T-helper 17 cell (primary cell): ENCODE measurements around the gene PCBP2. TPM values are rescaled to one million over a fixed set of nuclear protein-coding genes. Genes with fewer than 3 reads are reported as not detected.
"Not testable (repeated sequence)": the region's sequence is repeated elsewhere in the genome, so short reads cannot be mapped to it uniquely, and the experiment has no call there.

ENCODE experiments used
- ATAC-seq: fragments of 150-1000 bp; cut with Tn5 transposase; 2 replicates; pipeline ENCODE4 v1.10.0; 2021; ENCODE audit warnings: mild to moderate bottlenecking, moderate library complexity
- DNase-seq, 3 donors: peaks; one replicate each; pipeline versions ENCODE4 v3.0.0 to v3.0.0-alpha.2; 2020 to 2021
- H3K9me3 ChIP-seq: one replicate; pipeline ENCODE4 v1.7.0; 2013; ENCODE audit warnings: low read length, mild to moderate bottlenecking; ENCODE audit not compliant: control insufficient read depth, poor library complexity, severe bottlenecking
- H3K27ac Mint-ChIP-seq: one replicate; pipeline ENCODE4 v1.8.0; 2022; ENCODE audit warnings: mild to moderate bottlenecking, moderate library complexity, mixed read lengths
- H3K27me3 Mint-ChIP-seq: one replicate; pipeline ENCODE4 v1.8.0; 2022; ENCODE audit warnings: mixed read lengths
- H3K36me3 Mint-ChIP-seq: one replicate; pipeline ENCODE4 v1.8.0; 2022; ENCODE audit warnings: low read depth, mixed read lengths
- H3K4me1 Mint-ChIP-seq: one replicate; pipeline ENCODE4 v1.8.0; 2022; ENCODE audit warnings: mild to moderate bottlenecking, mixed read lengths
- H3K4me3 Mint-ChIP-seq: one replicate; pipeline ENCODE4 v1.8.0; 2022; ENCODE audit warnings: mild to moderate bottlenecking, moderate library complexity, mixed read lengths
- total RNA-seq, 4 donors: library from RNA in 2 of 4; stranded (reverse) in 2 of 4; gene quantifications; one replicate each; pipeline ENCODE4 v1.2.3 and lab custom pipeline; 2022 to 2026

The PCBP2 gene
- total RNA-seq, 2 donors from 2014 or later, result 1,028 to 1,089 TPM

- Mint-ChIP-seq H3K36me3 (peaks cover 10% of the 10 kb centered on the region), H3K27me3 (no peaks in the 10 kb centered on the region), H3K27ac (peak overlapping the region; percentile 69), H3K4me1 (peaks cover 37% of the 10 kb centered on the region), H3K4me3 (peak overlapping the region; percentile 52)
- ATAC-seq, result no peak
- DNase-seq, result no peak
- no peaks in the 10 kb centered on the region for H3K9me3 ChIP-seq
Observed at GRCh38 chr12:53467082-53467481, 15.2 kb downstream of the PCBP2 start.

GRCh38 chr12:53467880-53468279 is 16.0 kb downstream of the PCBP2 start:
- DNase-seq (no peak), ATAC-seq (no peak)
- peaks cover 41% of the 10 kb centered on the region for H3K4me1 Mint-ChIP-seq
- peak overlapping the region; percentile 53 for H3K27ac Mint-ChIP-seq
- H3K4me3 Mint-ChIP-seq, result no peak overlapping the region
- peaks cover 11% of the 10 kb centered on the region for H3K36me3 Mint-ChIP-seq
- H3K27me3 Mint-ChIP-seq, result no peaks in the 10 kb centered on the region
- no peaks in the 10 kb centered on the region for H3K9me3 ChIP-seq

GRCh38 chr12:53468282-53468681 is 16.4 kb downstream of the PCBP2 start:
- Mint-ChIP-seq H3K27ac (peak overlapping the region; percentile 53), H3K36me3 (peaks cover 11% of the 10 kb centered on the region), H3K27me3 (no peaks in the 10 kb centered on the region), H3K4me1 (peaks cover 38% of the 10 kb centered on the region), H3K4me3 (no peak overlapping the region)
- ATAC-seq (no peak), DNase-seq (no peak)
- no peaks in the 10 kb centered on the region for H3K9me3 ChIP-seq

DNA sequence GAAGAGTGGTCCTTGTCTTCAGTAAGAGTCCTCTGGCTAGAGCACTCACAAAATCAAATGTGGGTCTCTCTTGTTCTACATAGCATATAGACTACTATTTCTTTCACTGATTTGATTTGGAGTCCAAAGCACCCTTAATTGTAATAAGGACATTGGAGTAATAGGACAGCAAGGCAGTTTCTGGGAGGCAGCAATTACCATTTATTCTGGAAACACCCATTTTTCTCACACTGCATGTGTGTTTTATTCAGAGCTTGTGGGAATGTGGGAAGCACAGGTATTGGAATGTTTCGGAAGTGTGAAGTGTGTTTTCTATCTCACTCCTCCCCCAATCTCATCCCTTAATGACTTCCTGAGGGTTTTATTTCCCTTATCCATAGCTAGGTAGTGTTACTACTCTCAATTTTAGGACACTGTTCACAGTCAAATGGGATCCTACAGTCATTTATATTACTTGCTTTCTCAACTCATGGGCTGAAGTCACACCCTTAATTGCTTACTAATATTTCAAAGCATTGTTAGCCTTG is 20.2 kb downstream of the PCBP2 start:
- Mint-ChIP-seq H3K27me3 (no peaks in the 10 kb centered on the region), H3K36me3 (peaks cover 9% of the 10 kb centered on the region), H3K4me1 (peaks cover 49% of the 10 kb centered on the region), H3K4me3 (peak overlapping the region; percentile 43), H3K27ac (no peak overlapping the region)
- no peaks in the 10 kb centered on the region for H3K9me3 ChIP-seq
- DNase-seq, result no peak
- no peak for ATAC-seq

DNA sequence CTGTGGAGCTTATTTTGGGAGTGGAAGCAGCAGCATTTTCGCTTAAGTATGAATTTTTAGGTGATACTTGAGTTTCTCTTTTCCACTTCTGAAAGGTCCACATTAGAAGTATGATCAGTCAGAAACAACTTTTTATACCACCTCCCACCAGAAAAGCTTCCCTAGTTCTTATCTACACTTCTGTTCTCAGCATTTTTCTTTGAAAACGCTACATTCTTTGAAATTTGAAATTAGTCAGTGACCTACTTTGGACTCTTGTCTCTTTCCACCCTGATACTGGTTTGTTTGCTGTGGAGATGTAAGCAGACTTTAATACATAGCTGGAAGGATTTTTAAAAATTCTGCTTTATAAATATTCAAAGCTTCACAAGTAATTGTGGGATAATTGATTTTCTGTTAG is 22.2 kb downstream of the PCBP2 start:
- peaks cover 9% of the 10 kb centered on the region for H3K36me3 Mint-ChIP-seq
- no peaks in the 10 kb centered on the region for H3K9me3 ChIP-seq

GRCh38 chr12:53474819-53475218 is 22.9 kb downstream of the PCBP2 start:
- Mint-ChIP-seq H3K4me1 (peaks cover 42% of the 10 kb centered on the region), H3K27ac (peak overlapping the region; percentile 93), H3K27me3 (no peaks in the 10 kb centered on the region), H3K4me3 (peak overlapping the region; percentile 87), H3K36me3 (peaks cover 9% of the 10 kb centered on the region)
- H3K9me3 ChIP-seq, result no peaks in the 10 kb centered on the region
- peak in 1 of 3 donors; percentile 21 for DNase-seq
- ATAC-seq, result peak; percentile 71

More for the DNA sequence above, 22.2 kb downstream of the PCBP2 start:
- Mint-ChIP-seq H3K27me3 (no peaks in the 10 kb centered on the region), H3K27ac (peak overlapping the region; percentile 93), H3K4me3 (peak overlapping the region; percentile 87), H3K4me1 (peaks cover 41% of the 10 kb centered on the region)
- no peak for DNase-seq
- ATAC-seq, result peak; percentile 41

GRCh38 chr12:53476769-53477209 is 24.9 kb downstream of the PCBP2 start:
- Mint-ChIP-seq H3K4me3 (no peak overlapping the region), H3K27me3 (no peaks in the 10 kb centered on the region), H3K27ac (peak overlapping the region; percentile 93), H3K36me3 (peaks cover 5% of the 10 kb centered on the region), H3K4me1 (peaks cover 36% of the 10 kb centered on the region)
- no peak for DNase-seq
- H3K9me3 ChIP-seq, result no peaks in the 10 kb centered on the region
- ATAC-seq, result peak; percentile 36

GRCh38 chr12:53478865-53479264 is 27.0 kb downstream of the PCBP2 start:
- no peaks in the 10 kb centered on the region for H3K9me3 ChIP-seq
- Mint-ChIP-seq H3K36me3 (peaks cover 6% of the 10 kb centered on the region), H3K27me3 (no peaks in the 10 kb centered on the region), H3K4me3 (no peak overlapping the region), H3K4me1 (peaks cover 29% of the 10 kb centered on the region), H3K27ac (no peak overlapping the region)
- DNase-seq (no peak), ATAC-seq (no peak)

- ATAC-seq, result no peak
- no peak overlapping the region for H3K4me3 Mint-ChIP-seq
- H3K4me1 Mint-ChIP-seq, result peaks cover 26% of the 10 kb centered on the region
- H3K36me3 Mint-ChIP-seq, result peaks cover 6% of the 10 kb centered on the region
- no peaks in the 10 kb centered on the region for H3K9me3 ChIP-seq
- H3K27me3 Mint-ChIP-seq, result no peaks in the 10 kb centered on the region
- DNase-seq, result no peak
- H3K27ac Mint-ChIP-seq, result peak overlapping the region; percentile 54
Observed at GRCh38 chr12:53479331-53479730, 27.4 kb downstream of the PCBP2 start.

GRCh38 chr12:53480491-53481442 is 28.9 kb downstream of the PCBP2 start:
- DNase-seq (no peak), ATAC-seq (no peak)
- Mint-ChIP-seq H3K27me3 (no peaks in the 10 kb centered on the region), H3K36me3 (peaks cover 4% of the 10 kb centered on the region), H3K4me3 (peak overlapping the region; percentile 12), H3K27ac (peak overlapping the region; percentile 54), H3K4me1 (peaks cover 16% of the 10 kb centered on the region)
- no peaks in the 10 kb centered on the region for H3K9me3 ChIP-seq

GRCh38 chr12:53481458-53481857 is 29.6 kb downstream of the PCBP2 start:
- Mint-ChIP-seq H3K27ac (peak overlapping the region; percentile 90), H3K4me1 (peaks cover 17% of the 10 kb centered on the region)
- not testable (repeated sequence) for H3K27me3 Mint-ChIP-seq, H3K36me3 Mint-ChIP-seq, ATAC-seq, DNase-seq, H3K9me3 ChIP-seq, H3K4me3 Mint-ChIP-seq

DNA sequence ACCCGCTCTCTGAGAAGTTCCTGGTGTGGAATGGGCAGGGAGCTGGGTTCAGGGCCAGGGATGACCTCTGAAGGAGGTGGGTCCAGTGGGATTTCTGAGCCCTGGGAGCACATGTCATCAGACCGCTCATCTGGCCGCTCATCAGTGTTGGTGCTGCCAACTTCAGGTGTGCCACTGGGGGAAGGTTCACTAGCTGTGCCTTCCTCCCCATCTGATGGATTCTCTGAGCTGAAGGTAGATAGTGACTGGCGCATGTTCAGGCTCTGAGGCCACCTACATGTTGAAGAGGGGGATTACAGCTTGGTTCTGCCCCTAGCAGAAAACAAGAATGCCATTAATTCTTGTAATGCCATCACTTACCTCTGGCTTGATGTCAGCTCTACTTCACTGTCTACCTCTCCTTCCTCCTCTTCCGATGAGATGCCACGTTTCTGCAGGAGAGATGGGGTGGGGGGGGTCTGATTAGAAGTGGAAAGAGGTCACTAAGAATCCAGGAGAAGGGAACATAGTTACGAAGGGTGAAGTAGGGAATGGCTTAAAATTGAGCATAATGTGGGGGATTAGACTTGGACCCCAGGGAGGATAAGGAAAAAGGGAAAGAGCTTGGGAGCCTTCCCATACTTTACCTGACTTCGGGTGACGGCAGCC is 30.2 kb downstream of the PCBP2 start:
- Mint-ChIP-seq H3K27me3 (no peaks in the 10 kb centered on the region), H3K4me3 (no peak overlapping the region), H3K36me3 (peaks cover 4% of the 10 kb centered on the region), H3K27ac (peak overlapping the region; percentile 90), H3K4me1 (peaks cover 14% of the 10 kb centered on the region)
- no peaks in the 10 kb centered on the region for H3K9me3 ChIP-seq
- no peak for DNase-seq
- peak; percentile 65 for ATAC-seq

DNA sequence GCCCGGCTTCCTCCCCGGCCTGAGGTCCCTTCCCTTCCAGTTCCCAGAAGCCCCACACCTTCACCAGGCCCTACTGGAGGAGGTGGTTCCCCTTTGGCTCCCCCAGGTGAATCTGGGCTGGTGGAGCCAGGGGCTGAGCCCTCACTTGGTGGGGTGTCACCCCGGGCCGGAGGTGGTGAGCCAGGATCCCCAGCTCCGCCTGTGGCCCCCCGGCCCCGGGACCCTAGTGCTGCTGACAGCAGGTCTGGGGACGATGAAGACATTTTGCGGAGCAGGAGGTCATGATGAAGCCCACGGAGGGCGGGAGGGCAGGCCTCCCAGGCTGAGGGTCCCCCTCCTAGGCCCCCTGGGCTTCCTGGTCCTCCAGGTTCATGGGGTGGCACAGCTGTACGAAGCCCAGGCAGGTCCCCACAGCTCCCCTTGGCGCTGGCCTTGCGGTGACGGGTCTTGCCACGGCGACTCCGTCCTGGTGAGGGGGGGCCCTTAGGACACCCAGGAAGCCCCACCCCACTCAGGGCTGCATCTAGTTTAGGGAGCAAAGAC is 30.8 kb downstream of the PCBP2 start:
- Mint-ChIP-seq H3K36me3 (peaks cover 4% of the 10 kb centered on the region), H3K27me3 (no peaks in the 10 kb centered on the region)

More for the DNA sequence above, 30.8 kb downstream of the PCBP2 start:
- H3K4me3 Mint-ChIP-seq, result peak overlapping the region; percentile 66
- no peak for DNase-seq
- H3K27ac Mint-ChIP-seq, result peak overlapping the region; percentile 90
- ATAC-seq, result no peak
- no peaks in the 10 kb centered on the region for H3K9me3 ChIP-seq
- peaks cover 17% of the 10 kb centered on the region for H3K4me1 Mint-ChIP-seq
